Epithelial cell of proximal tubule (primary cell): ENCODE results near the gene FOXO1. TPM values are rescaled to one million over a fixed set of nuclear protein-coding genes. Genes with fewer than 3 reads are reported as not detected.
A peak's percentile ranks its signal among the peaks of the same experiment; 100 is the strongest.

ENCODE experiments used
- DNase-seq: peaks from one replicate; pipeline ENCODE4 v3.0.0-alpha.2; 2011; ENCODE audit warnings: low read depth
- H3K4me3 ChIP-seq: 2 replicates; pipeline ENCODE4 v1.5.1; 2011; ENCODE audit warnings: low read depth, mild to moderate bottlenecking, low read length
- total RNA-seq: library from RNA; depleted of rRNA; stranded (reverse); fragments of >200 nt; gene quantifications from 2 replicates; pipeline ENCODE4 v1.2.3, GENCODE V29; 2015
- TF ChIP-seq, protein P1 (sequence below): conservative IDR thresholded peaks from 2 replicates; pipeline ENCODE4 v1.5.1; 2012; ENCODE audit warnings: low read depth, mild to moderate bottlenecking, low read length

The FOXO1 gene
- total RNA-seq, 1 donor from 2014 or later = 6.3 TPM

DNA sequence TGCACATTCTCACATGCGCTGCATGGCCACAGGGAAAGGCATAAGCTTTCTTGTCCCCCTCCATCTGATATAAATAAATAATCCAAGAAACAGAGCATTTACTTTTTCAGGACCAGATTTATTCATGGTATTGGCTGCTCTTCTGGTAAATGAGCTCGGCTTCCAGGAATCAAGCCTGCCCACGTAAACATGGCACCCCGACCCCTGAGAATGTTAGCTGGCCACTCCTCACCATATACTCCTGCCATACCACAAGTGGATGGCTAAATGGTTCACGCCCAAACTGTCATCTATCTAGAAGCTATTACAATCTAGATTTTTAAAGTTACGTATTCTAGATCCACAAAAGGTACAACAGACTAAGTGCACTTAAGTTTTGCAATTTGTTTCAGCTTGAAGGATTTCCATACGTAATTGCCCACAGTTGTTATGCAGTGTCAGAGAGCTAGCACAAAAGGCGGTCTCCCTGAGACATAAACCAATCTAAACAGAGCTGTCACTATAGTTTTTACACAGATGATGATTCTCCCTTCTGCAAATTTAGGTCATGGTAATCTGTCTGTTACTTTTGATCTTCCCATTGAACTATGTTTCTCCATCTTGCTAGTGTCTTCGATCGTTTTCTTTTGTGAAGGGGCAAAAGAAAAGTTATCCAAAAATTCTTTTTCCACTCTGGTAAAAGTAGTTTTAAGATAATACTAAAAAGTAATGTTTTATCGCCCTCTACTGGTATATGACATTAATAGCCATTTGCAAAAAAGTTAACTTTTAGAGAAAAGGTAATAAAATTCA is 16.2 kb upstream of the FOXO1 start:
- no peak overlapping the region for H3K4me3 ChIP-seq
- TF ChIP-seq, protein P1, sequence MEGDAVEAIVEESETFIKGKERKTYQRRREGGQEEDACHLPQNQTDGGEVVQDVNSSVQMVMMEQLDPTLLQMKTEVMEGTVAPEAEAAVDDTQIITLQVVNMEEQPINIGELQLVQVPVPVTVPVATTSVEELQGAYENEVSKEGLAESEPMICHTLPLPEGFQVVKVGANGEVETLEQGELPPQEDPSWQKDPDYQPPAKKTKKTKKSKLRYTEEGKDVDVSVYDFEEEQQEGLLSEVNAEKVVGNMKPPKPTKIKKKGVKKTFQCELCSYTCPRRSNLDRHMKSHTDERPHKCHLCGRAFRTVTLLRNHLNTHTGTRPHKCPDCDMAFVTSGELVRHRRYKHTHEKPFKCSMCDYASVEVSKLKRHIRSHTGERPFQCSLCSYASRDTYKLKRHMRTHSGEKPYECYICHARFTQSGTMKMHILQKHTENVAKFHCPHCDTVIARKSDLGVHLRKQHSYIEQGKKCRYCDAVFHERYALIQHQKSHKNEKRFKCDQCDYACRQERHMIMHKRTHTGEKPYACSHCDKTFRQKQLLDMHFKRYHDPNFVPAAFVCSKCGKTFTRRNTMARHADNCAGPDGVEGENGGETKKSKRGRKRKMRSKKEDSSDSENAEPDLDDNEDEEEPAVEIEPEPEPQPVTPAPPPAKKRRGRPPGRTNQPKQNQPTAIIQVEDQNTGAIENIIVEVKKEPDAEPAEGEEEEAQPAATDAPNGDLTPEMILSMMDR = peak; percentile 34
- DNase-seq = no peak

DNA sequence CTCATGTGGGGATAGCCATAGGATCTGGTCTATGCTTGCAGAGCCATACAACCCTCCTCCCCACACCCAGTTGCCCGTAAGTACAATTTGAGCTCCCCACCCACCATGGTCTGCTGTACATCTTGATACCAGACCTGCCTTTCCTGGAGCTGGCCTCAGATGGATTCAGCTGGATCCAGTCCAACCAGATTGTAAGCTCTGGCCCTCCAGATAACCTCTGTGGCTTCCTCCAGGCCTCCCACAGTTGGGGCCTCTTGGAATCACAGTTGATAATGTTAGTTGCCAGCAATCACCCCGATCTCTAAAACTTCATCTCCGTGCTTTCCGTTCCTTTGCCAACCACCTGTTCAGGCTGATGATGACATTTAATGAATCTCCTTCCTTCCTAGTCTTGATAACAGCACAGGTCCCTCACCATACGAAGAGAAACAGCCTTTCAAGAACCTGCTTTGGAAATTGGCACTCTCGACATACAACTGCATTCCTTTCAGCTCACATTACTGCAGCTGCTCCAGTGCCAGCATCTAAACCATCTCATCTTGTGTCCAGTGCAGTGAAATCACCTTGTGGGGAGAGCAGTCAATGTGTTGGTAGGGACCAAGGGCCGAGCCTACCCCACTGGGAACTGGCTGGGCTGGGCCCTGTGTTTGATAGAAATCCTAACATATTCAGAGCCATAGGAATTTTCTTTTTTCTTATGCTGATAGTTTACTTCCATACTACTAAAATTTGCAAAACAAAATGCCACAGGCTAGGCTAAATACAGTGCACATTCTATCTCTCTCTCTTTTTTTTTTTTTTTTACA is 15.1 kb upstream of the FOXO1 start:
- TF ChIP-seq, protein P1 = no peak
- no peak overlapping the region for H3K4me3 ChIP-seq
- no peak for DNase-seq

DNA sequence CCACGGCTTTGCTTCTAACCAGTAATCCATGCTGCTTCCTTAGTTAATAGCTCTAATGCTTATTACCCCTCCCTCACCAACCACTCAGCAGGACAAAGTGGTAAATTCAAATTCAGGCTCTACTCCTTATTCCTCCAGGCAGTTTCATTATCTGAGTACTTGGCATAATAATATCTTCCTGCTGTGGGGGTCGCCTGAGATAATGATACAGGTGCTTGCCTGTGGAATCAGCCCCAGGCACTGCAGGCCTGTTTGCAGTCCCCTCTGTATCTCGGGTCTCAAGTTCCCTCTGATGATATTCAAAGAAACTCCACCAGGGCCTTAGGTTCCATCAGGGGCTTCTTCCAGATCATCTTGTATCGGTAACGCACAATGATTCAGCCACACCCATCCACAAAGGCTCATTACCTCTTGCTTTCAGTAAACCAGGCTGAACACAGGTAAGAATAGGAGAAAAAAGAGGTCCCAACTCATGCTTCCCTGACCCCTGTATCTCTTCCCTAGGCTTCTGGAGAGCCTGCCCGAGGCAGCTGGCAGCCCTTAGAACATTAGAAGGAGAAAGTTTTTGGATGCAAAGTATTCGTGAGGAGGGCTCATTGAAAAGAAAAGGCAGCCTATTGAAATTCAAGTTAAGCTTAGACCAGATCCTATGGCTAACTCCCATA is 14.3 kb upstream of the FOXO1 start:
- TF ChIP-seq, protein P1 = no peak
- no peak for DNase-seq
- no peak overlapping the region for H3K4me3 ChIP-seq

DNA sequence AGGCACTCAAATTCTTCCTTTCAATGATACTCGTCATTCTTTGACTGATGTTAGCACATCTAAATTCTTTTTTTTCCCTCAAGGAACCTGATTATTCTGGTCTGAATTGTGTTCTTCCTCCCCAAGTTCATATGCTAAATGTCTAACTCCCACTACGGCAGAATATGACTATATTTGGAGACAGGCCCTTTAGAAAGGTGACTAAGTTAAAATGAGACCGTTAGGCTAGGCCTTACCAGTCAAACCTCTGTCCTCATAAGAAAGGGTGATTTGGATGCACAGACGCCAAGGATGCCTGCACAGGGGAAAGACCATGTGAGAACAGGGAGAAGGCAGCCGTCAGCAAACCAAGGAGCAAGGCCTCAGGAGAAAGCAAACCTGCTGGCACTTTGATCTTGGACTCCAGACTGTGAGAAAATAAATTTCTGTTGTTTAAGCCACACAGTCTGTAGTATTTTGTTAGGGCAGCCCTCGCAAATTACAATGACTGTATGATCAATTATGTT is 13.1 kb upstream of the FOXO1 start:
- DNase-seq = no peak
- TF ChIP-seq, protein P1 = no peak
- no peak overlapping the region for H3K4me3 ChIP-seq

DNA sequence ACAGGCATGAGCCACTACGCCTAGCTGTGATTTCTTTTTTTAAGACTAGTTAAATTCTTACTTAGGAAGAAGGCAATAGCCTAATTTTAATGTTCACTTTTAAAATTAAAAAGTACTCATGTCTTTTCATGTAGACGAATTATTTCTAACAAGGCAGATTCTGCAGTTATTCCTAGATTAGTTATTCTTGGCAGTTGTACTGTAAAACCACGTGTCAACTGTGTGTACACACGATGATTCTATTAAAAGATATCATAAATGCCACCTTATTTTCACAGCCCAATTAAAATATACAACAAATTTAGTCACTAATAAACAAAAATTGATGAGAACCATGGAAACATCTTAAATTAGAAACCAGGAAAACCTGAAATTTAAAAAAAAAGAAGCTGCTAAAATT is 10.6 kb upstream of the FOXO1 start:
- DNase-seq = no peak
- TF ChIP-seq, protein P1 = no peak

DNA sequence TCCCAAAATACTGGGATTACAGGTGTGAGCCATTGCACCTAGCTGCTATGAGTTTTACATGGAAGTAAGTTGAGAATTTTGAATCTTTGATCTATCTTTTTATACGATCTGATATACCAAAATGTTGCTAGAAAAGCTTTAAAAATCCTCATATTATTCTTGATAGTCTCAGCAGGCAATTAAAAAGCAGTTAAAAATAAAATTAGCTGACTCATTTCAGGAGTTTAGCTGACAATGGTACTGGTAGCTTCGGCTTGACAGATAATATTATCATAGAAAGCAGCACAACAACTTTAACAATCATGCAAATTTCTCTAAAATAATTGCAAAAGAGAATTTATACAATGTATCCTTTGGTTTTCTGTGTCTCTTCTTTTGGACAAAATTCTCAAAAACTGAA is 9.6 kb upstream of the FOXO1 start:
- H3K4me3 ChIP-seq = no peak overlapping the region
- TF ChIP-seq, protein P1 = no peak
- DNase-seq = no peak

More for the DNA sequence above, 10.6 kb upstream of the FOXO1 start:
- no peak overlapping the region for H3K4me3 ChIP-seq
